VCaP (cell line): Measurements from ENCODE around the gene PCSK4.
"Not testable (repeated sequence)": the region's sequence is repeated elsewhere in the genome, so short reads cannot be mapped to it uniquely, and the experiment has no call there.

Experiments used
- H3K27ac ChIP-seq: fragments of 450-650 bp; 2 replicates; pipeline ENCODE4 v1.5.1; 2017
- CTCF ChIP-seq: fragments of 450-650 bp; conservative IDR thresholded peaks from 2 replicates; pipeline ENCODE4 v1.5.1; 2017; ENCODE audit warnings: mild to moderate bottlenecking, moderate library complexity

PCSK4 gene

DNA sequence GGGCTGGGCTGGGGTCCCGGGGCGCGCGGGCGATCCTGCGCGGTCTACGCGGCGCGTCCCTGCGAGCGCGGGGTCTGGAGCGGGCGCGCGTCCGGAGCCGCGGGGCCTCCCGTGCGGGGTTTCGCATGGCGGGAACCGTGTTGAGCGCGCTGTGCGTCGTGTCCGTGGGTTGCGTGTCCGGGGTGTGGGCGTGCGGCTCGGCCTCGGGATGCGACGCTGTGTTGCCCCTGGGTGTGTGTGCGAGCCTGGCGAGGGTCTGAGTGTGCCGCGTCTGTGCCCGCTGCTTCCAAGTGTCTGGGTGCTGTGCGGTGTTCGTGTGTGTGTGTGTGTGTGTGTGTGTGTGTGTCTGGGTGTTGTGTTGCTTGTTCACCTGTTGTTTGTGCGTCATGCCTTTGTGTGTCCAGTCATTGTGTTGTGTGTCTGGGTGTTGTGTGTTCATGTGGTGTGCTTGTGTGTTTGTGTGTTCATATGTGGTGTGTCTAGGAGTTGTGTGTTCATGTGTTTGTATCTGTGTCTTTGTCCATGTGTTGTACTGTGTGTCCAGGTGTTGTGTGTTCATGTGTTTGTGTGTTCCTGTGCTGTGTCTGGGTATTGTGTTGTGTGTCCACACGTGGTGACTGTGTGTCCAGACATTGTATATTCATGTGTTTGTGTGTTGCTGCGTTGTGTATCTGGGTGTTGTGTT is 34.3 kb upstream of the PCSK4 start:
- no peak for TF ChIP-seq CTCF
- no peak overlapping the region for H3K27ac ChIP-seq

- 0 out of 2 replicates have a peak, but pooled peaks have one; percentile 9 for TF ChIP-seq CTCF
- H3K27ac ChIP-seq: no peak within 1 kb of the TSS
These were observed 33.5 kb upstream of the PCSK4 start, which contains the start of gene PLK5 for GRCh38 chr19:1523412-1524286. TSS of gene PLK5 (plus strand) at chr19:1524077. CDS start at chr19:1526997, 2,920 bp downstream.

DNA sequence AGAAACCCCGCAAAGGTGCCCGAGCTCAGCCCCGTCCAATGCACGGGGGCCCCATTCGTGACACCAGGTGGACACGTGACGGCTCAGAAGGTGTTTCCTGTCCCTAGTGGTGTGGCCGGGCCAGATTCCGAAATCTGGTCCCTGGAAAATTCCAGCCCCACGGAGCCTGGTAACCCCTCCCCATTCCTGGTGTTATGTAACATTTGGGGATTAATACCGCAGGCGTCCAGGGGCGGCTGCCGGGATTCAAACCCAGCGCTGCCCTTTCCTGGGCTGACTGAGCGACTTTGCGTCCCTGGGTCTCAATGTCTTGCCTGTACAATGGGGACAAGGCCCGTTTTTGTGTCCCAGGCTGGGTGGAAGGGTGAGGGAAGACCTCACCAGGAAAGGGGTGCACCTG is 32.7 kb upstream of the PCSK4 start:
- no peak for TF ChIP-seq CTCF
- no peak overlapping the region for H3K27ac ChIP-seq

DNA sequence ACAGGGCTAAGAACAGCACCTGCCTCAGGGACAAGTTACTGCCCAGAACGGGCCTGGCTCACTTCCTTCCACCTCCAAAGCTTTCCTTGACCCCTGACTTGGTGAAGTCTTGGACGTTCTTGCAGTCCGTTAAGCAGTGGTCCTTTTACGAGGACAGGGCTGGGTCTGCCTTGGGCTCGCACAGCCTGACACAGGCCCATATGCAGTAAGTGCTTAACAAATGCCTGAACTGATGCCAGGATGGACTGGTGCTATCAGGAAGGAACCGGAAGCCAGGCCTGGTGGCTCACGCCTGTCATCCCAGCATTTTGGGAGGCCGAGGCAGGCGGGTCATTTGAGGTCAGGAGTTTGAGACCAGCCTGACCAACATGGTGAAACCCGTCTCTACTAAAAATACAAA is 31.9 kb upstream of the PCSK4 start:
- no peak for TF ChIP-seq CTCF
- no peak overlapping the region for H3K27ac ChIP-seq

- no peak overlapping the region for H3K27ac ChIP-seq
- TF ChIP-seq CTCF: no peak
These were observed 31.5 kb upstream of the PCSK4 start for GRCh38 chr19:1521636-1522035.

GRCh38 chr19:1520203-1520780 is 30.1 kb upstream of the PCSK4 start:
- no peak for TF ChIP-seq CTCF
- H3K27ac ChIP-seq: no peak overlapping the region

DNA sequence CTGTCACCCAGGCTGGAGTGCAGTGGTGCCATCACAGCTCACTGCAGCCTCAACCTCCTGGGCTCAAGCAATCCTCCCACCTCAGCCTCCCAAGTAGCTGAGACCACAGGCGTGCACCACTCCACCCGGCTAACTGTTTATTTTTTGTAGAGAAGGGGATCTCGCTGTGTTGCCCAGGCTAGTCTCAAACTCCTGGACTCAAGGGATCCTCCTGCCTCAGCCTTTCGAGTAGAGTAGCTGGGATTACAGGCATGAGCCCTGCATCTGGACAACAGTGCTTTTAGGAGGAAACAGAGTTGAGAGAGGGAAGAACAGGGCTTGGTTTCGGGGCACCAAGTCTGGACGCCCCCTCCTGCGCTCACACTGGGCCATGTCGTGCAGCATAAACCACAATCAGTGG is 29.7 kb upstream of the PCSK4 start:
- not testable (repeated sequence) for H3K27ac ChIP-seq
